ACC112 (cell line): ENCODE data around the gene RASA3.
"Not testable (repeated sequence)": the region's sequence is repeated elsewhere in the genome, so short reads cannot be mapped to it uniquely, and the experiment has no call there.

Source experiments
- H2AFZ ChIP-seq: fragments of 200-600 bp; sonication (generic); one replicate; pipeline ENCODE4 v1.6.0; 2017; ENCODE audit warnings: antibody characterized with exemption, low read length; ENCODE audit not compliant: unreplicated experiment
- H3K27ac ChIP-seq: fragments of 200-600 bp; sonication (generic); 2 replicates; pipeline ENCODE4 v1.5.1; 2014; ENCODE audit warnings: low read depth, mild to moderate bottlenecking, antibody characterized with exemption, low read length, moderate library complexity
- H3K27me3 ChIP-seq: fragments of 200-600 bp; sonication (generic); 2 replicates; pipeline ENCODE4 v1.6.1; 2014; ENCODE audit warnings: mild to moderate bottlenecking, antibody characterized with exemption, low read length, moderate library complexity, mixed read lengths; ENCODE audit not compliant: insufficient read depth
- H3K36me3 ChIP-seq: fragments of 200-600 bp; sonication (generic); 2 replicates; pipeline ENCODE4 v1.6.1; 2016; ENCODE audit warnings: mild to moderate bottlenecking, antibody characterized with exemption, low read length, moderate library complexity, mixed read lengths; ENCODE audit not compliant: insufficient read depth
- H3K4me1 ChIP-seq: fragments of 200-600 bp; sonication (generic); one replicate; pipeline ENCODE4 v1.6.1; 2016; ENCODE audit warnings: low read length, mixed read lengths; ENCODE audit not compliant: insufficient read depth, unreplicated experiment, control insufficient read depth
- H3K4me3 ChIP-seq: fragments of 200-600 bp; sonication (generic); 2 replicates; pipeline ENCODE4 v1.5.1; 2014; ENCODE audit warnings: mild to moderate bottlenecking, low read depth, low read length
- H3K79me2 ChIP-seq: fragments of 200-600 bp; sonication (generic); one replicate; pipeline ENCODE4 v1.6.0; 2016; ENCODE audit warnings: low read length; ENCODE audit not compliant: control insufficient read depth, unreplicated experiment, insufficient read depth

RASA3 gene

DNA sequence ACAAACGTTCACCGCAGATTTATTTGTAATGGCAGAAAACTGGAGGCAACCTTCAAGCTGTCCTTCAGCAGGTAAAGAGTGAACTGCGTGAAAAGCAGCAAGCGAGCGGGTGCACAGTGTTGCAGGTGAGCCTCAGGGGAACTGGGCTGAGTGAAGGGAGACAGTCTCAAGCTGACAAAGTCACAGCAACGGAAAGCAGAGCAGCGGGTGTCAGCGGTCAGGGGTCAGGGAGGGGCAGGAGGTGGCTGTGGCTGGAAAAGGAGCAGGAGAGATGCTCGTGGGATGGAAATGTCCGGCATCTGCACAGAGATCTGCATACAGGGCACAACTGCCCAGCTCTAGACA lies 8.5 kb upstream of the RASA3 start:
- Histone ChIP-seq H3K79me2 (no peaks in the 10 kb centered on the region), H3K4me1 (no peaks in the 10 kb centered on the region), H3K27me3 (no peaks in the 10 kb centered on the region), H3K4me3 (no peak overlapping the region), H3K36me3 (no peaks in the 10 kb centered on the region), H3K27ac (no peak overlapping the region), H2AFZ (no peak overlapping the region)

- Histone ChIP-seq H2AFZ (no peak overlapping the region), H3K4me1 (no peaks in the 10 kb centered on the region), H3K79me2 (no peaks in the 10 kb centered on the region), H3K4me3 (no peak overlapping the region), H3K27me3 (no peaks in the 10 kb centered on the region), H3K36me3 (no peaks in the 10 kb centered on the region), H3K27ac (no peak overlapping the region)
Measured at GRCh38 chr13:114140131-114140905, 7.9 kb upstream of the RASA3 start.

DNA sequence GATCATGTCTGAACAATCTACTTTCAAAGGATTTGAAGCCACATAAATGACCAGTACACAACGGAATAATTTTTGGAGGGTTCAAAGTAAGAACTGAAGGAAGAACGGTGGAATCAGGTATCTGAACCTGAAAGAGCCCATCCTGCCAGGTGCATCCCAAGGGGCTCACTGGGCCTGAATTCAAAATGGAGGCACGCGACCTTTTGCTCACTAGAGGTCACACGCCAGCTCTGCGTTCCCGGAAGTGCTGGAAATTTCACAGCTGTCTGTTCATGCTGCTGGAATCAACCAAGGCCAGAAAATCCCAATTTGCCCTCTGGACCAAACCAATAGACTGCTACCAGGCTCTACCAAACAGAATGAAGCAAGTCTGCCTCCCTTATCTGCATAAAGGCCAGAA lies 4.2 kb upstream of the RASA3 start:
- peaks cover 7% of the 10 kb centered on the region for H3K79me2 ChIP-seq
- H3K4me3 ChIP-seq = no peak overlapping the region
- no peak overlapping the region for H3K27ac ChIP-seq
- H3K4me1 ChIP-seq = no peaks in the 10 kb centered on the region
- no peaks in the 10 kb centered on the region for H3K27me3 ChIP-seq
- H2AFZ ChIP-seq = no peak overlapping the region
- no peaks in the 10 kb centered on the region for H3K36me3 ChIP-seq

GRCh38 chr13:114135731-114136171 lies 3.3 kb upstream of the RASA3 start:
- Histone ChIP-seq H3K36me3 (no peaks in the 10 kb centered on the region), H3K4me1 (no peaks in the 10 kb centered on the region), H2AFZ (no peak overlapping the region), H3K79me2 (peaks cover 15% of the 10 kb centered on the region), H3K27me3 (no peaks in the 10 kb centered on the region), H3K4me3 (no peak overlapping the region), H3K27ac (no peak overlapping the region)

DNA sequence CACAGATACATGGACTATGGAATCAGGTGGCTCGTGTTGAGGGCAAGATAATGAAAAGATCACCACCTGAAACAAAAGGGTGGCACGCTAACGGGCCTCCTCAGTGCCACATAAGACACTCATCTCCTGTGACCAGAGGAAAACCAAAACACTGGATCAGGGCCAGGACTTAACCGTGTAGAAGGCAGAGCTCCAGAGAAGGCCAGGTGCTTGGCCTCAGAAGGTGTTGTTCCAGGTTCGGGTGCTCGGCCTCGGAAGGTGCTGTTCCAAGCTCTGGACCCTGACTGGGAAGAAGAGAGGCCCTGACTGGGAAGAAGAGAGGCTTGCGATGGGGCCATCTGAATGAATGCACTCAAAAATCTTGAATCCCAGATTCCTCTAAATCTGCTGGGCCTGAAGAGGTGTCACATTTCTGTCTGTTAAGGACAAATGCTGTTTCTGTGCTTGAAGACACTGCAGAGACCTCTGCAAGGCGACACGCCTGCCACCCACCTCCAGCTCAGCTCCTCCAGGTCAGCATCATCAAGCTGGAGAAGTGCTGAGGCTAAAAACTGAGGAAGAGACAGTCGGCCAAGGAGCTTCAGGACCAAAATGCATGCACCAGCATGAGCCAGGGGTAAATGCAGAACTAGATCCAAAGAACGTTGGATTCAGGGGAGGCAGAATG lies 2.7 kb upstream of the RASA3 start:
- Histone ChIP-seq H3K4me3 (no peak overlapping the region), H3K79me2 (peaks cover 21% of the 10 kb centered on the region), H3K27me3 (no peaks in the 10 kb centered on the region), H3K36me3 (no peaks in the 10 kb centered on the region), H2AFZ (no peak overlapping the region), H3K4me1 (peaks cover 6% of the 10 kb centered on the region), H3K27ac (no peak overlapping the region)

DNA sequence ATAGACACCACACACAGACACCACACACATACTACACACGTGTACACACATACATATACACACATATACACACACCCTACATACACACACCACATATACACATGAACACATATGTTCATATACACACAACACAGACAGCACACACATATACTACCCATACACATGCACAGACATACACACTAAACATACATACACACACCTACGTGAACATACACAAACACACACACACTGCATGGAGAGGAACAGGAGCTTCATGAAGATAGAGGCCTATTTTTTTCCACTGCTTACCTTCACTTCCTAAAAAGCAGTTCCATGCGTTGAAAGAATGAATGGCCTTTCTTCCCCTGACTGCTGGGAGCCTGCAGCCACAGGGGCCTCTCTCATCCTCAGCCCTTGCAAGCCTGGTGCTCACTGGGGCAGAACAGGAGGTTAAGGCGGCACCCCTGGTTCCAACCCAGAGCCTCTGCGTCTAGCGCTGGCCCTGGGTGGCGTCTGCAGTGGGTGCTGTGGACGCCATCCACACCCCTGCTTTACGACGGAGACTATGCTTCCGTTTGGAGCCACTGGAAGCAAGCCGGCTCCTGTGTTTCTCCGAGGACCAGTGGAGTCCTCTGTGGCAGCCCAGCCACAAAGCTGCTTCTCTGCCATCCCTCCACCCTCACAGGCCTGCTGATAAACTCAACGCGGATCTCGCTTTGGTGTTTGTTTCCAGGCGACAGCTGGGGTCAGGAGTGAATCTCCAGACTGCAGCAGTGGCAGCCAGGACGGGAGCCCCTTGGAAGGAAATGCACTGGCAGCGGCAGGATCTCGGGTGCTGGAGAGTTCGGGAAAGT lies 1.9 kb upstream of the RASA3 start:
- H2AFZ ChIP-seq = no peak overlapping the region
- peaks cover 13% of the 10 kb centered on the region for H3K4me1 ChIP-seq
- H3K36me3 ChIP-seq = no peaks in the 10 kb centered on the region
- H3K79me2 ChIP-seq = peaks cover 29% of the 10 kb centered on the region
- no peaks in the 10 kb centered on the region for H3K27me3 ChIP-seq
- no peak overlapping the region for H3K4me3 ChIP-seq
- no peak overlapping the region for H3K27ac ChIP-seq

DNA sequence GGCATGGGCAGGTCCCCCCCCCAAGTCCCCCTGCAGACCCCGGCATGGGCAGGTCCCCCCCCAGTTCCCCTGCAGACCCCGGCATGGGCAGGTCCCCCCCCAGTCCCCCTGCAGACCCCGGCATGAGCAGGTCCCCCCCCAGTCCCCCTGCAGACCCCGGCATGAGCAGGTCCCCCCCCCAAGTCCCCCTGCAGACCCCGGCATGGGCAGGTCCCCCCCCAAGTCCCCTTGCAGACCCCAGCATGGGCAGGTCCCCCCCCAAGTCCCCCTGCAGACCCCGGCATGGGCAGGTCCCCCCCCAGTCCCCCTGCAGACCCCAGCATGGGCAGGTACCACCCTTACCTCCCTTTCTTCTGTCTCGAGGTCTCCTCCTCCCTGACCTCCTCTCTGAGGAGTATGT lies 1.1 kb upstream of the RASA3 start:
- H3K27ac ChIP-seq, H3K36me3 ChIP-seq, H3K27me3 ChIP-seq, H3K4me3 ChIP-seq, H2AFZ ChIP-seq: not testable (repeated sequence)
- peaks cover 16% of the 10 kb centered on the region for H3K4me1 ChIP-seq
- peaks cover 37% of the 10 kb centered on the region for H3K79me2 ChIP-seq

DNA sequence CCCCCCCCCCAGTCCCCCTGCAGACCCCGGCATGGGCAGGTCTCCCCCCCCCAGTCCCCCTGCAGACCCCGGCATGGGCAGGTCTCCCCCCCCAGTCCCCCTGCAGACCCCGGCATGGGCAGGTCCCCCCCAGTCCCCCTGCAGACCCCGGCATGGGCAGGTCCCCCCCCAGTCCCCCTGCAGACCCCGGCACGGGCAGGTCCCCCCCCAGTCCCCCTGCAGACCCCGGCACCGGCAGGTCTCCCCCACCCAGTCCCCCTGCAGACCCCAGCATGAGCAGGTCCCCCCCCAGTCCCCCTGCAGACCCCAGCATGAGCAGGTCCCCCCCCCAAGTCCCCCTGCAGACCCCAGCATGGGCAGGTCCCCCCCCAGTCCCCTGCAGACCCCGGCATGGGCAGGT lies 703 bp upstream of the RASA3 start:
- not testable (repeated sequence) for H3K27ac ChIP-seq, H3K4me3 ChIP-seq

DNA sequence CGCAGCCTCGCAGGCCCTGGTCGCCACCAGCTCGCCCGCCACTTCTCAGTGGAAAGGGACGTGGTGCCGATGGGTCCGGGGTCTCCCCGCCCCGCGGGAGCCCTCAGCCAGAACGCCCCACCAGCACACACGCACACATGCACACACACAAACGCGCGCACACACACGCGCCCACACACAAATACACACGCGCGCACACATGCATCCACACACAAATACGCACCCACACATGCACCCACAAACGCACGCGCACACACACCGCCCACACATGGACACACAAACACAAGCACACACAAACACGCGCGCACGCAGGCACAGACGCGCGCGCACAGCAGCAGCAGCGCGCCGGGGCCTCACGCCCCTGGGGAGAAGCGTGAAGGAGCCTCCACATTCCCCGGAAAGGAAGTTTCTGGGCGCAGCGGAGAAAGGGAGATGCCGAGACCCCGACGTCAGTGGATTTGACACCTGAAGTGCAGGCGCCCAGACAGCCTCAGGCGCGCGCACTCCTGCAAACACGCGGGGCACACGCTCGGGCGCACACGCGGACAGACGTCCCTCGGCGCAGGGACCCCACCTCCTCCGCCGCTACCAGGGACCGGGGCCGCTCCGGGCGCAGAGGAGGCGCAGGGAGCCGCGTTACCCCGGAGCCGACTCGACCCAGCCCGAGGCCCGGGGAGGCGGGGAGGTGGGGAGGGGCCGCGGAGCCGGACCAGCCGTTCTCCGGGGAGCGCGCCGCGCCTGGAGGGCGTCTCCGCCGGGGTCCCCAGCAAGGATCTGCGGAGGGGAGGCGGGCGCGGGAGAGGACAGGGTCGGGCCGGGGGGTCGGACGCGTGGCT lies 622 bp downstream of the RASA3 start:
- Histone ChIP-seq H3K79me2 (peaks cover 54% of the 10 kb centered on the region), H3K36me3 (no peaks in the 10 kb centered on the region), H3K27ac (peak overlapping the region; percentile 89), H3K4me1 (peaks cover 26% of the 10 kb centered on the region), H3K4me3 (peak overlapping the region; percentile 93), H3K27me3 (no peaks in the 10 kb centered on the region), H2AFZ (peak overlapping the region; percentile 31)

More for the DNA sequence above, 703 bp upstream of the RASA3 start:
- H3K36me3 ChIP-seq, H2AFZ ChIP-seq, H3K27me3 ChIP-seq: not testable (repeated sequence)
- Histone ChIP-seq H3K79me2 (peaks cover 41% of the 10 kb centered on the region), H3K4me1 (peaks cover 18% of the 10 kb centered on the region)
